PFSK-1 (cell line): ENCODE data around the gene SLC6A11.

ENCODE experiments used
- POLR2AphosphoS5 ChIP-seq: IDR thresholded peaks from 2 replicates; pipeline ENCODE4 v1.6.1; 2012; ENCODE audit warnings: low read depth, mild to moderate bottlenecking, control low read depth, low read length, moderate library complexity
- SIN3A ChIP-seq: IDR thresholded peaks from 2 replicates; pipeline ENCODE4 v1.6.1; 2012; ENCODE audit warnings: mild to moderate bottlenecking, low read length, moderate library complexity, borderline replicate concordance; ENCODE audit not compliant: insufficient read depth
- TAF1 ChIP-seq: IDR thresholded peaks from 2 replicates; pipeline ENCODE4 v1.6.1; 2012; ENCODE audit warnings: low read length, control low read depth, borderline replicate concordance; ENCODE audit not compliant: insufficient read depth

DNA sequence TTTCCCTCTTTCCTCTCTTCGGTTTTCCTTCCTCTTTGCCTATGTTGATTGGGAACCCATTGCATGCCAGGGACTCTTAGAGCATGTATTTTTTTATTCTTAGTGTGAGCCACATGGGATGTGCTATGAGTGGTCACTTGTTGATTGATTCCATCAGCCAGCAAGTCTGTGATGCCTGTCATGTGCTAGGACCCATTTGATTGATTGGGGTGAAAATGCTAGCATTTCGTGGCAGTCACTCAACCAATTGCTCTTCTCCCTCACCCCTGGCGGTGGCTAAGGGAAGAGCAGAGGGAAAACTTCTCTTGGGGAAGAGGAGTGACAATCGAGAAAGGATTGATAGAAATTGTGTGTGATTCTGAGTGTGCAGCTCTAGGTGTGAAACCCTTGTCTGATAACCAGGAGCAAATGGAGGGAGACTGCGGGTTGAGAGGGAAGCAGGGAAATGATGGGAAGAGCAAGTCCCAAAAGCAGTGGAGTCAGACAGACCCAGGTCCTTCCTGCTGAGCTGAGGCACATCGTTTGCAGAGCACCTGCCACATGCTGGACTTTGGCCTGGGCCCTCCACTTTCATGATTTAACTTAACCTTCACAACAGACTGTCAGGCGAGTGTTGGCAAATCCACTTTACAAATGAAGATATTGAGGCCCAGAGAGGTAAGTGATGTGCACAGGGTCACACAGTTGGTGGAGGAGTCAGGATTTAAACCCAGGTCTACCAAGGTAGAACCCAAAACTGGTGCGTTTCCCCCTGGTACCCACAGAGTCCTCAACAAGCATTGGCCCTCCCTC, 40.0 kb downstream of the SLC6A11 start:
- TF ChIP-seq POLR2AphosphoS5 (no peak), TAF1 (no peak), SIN3A (no peak)
